Stimulated activated CD4-positive, alpha-beta T cell treated with anti-CD3 and anti-CD28 coated beads, Interleukin-12 subunit alpha, Interleukin-12 subunit beta, amount 100 ng/mL, for 24 hours (primary cell): ENCODE measurements around the gene MXI1.

ENCODE experiments used
- DNase-seq, 2 experiments: peaks; one replicate each; pipeline ENCODE4 v3.0.0-alpha.2; 2020; ENCODE audit warnings: low read depth in 2 of 2

MXI1 gene

DNA sequence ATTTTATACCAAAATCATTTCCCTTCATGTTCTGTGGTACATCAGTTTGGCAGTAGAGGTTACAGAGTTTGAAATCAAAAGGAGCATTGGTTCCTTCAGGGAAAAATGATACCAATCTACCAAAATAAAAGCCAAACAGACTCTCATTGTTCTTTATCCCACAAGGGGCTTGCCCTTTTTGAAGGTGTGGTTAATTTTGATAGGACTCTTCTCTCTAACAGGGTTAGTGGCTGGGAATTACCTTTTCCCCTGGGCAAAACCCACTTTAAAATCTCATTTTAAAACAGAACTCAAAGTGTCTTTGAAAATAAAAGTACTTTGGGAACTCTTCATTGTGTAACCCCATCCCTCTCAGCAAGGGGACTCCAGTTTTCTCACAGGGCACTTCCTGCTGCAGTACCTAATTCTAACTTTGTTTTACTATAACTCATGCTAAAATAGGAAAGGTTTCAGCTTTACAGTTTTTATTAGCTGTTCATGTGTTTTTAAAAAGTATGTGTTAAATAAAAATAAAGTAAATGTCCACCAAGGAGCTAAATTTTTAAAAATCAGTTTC lies 66.7 kb downstream of the MXI1 start:
- no peak for DNase-seq

DNA sequence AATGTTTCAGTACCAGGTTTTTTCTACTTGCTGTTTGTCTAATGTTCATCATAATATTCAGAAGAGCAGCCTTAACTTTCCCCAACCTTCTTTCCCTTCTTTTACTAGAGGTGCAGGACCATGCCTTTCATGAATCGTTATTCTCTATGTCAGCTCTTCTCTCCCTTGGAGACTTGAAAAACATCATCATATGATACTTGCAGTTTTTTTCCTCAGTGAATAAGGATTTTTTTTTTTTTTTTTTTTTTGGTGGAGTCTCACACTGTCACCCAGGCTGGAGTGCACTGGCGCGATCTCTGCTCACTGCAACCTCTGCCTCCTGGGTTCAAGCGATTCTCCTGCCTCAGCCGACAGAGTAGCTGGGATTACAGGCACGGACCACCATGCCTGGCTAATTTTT lies 67.2 kb downstream of the MXI1 start:
- no peak for DNase-seq

DNA sequence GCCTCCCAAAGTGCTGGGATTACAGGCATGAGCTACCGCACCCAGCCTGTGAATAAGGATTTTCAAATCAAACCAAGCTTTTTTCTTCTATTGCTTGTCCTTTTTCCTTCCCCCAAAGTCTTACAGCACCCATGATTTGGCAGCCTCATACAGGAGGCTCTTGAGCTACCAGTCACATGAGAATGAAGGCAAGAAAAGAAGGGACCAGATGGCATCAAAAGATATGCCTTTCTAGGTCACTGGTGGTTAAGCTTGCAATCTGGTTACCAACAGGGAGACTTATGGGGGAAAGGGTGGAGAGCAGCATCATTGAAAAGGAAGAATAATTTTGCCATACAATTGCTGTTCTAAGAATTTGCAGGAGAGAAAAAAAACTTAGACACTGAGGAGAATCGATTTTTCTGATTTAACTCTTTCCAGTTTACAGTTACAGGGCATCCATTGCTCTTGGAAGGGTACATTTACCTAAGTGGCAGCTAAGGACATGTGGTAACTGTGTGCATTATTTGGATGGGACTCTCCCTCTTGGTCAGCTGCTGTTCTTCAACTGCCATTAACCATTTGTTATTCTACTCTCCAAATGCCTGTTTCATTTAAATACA lies 67.8 kb downstream of the MXI1 start:
- DNase-seq = no peak

DNA sequence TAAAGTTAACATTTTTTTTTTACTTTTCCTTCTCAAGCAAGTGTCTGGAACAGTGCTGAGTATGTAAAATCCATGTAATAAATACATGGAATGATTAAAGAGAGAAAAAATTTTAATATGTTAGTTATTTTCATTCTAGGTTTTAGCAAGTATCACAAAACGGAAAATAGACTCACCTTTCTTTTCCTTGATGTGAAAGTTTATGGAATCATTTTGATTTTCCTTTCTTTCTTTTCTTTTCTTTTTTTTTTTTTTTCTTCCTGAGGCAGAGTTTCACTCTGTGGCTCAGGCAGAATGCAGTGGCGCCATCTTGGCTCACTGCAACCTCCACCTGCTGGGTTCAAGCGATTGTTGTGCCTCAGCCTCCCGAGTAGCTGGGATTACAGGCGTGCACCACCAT lies 69.2 kb downstream of the MXI1 start:
- DNase-seq = no peak

DNA sequence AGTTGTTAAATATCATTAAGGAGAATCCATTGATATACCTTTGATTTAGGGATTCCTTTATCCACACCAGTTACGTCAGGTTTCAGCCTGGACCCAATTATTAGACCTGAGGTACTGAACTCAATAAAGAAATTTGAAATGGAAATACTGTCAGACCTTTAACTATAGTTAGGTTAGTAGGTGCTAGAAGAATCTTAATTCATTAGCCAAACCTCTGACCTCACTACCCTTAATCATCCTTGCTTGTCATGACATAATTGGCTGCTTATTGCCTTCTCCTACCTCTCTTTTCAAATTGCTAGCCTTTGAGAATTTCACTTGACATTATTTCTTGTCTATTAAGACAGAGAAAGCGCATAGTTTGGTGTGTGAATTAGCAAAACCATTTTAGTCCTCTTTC lies 70.2 kb downstream of the MXI1 start:
- DNase-seq = no peak

DNA sequence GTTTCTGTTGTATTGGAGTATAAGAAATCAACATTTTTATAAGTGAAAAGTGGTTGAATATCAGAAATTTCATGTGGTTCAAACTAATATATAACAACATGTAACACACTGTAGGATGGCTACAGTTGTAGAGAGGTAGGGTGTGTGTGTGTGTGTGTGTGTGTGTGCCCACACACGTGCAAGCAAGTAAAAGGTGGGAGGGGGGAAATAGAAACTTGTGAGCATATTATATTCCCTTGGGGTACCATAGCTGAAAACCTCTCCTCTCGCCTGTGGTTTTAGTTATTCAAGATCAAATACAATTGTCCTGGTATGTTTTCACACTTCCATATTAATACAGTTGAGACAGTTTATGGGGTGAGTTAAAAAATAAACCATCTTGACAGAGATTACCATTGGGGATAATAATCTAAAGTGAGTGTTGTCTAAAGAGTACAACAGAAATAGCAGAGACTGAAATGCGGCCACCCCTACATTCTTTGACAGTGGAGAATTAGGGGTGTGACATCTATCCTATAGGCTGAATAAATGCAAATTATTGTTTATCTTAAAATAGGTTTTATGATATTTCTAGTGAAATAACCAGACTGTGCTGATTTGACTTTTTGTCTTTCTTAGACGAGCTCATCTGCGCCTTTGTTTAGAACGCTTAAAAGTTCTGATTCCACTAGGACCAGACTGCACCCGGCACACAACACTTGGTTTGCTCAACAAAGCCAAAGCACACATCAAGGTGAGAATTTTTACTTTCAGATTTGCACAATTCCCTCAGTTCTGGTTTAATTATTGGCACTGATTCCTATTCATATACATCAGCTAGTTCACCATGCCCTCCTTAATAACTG lies 71.4 kb downstream of the MXI1 start:
- no peak for DNase-seq

DNA sequence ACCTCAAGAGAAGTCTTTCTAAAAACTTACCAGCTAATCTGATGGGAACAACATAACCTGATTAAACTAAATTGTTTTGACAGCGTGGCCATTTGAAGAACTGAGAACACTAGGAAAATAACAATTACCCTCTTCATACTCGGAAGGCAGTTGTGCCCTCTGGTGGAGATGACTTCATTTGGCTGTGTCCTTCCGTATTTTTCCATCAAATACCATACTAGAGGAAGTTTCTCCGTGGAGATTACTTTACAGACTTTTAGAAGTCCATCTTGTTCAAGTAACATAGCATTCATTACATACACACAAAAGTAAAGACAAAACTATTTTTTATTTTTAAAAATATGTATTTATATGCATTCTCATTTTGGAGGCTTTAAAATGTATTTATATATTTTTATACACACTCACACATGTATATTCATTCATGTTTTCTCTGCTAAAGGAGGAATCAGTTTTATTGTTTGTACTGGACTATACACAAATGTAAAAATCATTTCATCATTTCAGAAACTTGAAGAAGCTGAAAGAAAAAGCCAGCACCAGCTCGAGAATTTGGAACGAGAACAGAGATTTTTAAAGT lies 72.1 kb downstream of the MXI1 start:
- DNase-seq = no peak

DNA sequence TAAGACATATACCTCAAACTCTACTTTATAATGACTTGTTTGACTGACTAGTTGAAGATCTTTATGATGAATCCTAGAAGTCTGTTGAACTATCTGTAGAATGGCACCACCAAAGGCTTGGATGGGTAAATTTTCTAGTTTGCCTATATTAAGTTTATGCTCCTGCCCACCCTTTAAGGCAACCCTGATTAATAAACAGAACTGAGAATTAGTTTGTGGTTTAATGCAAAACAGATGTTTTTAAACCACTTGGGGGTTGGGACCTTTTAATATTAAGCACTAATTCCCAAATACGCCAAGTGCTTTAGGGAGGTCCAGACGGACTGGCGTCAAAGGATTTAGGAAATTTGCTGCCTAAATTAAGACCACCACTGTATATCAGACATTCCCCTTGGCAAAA lies 76.9 kb downstream of the MXI1 start:
- no peak for DNase-seq

DNA sequence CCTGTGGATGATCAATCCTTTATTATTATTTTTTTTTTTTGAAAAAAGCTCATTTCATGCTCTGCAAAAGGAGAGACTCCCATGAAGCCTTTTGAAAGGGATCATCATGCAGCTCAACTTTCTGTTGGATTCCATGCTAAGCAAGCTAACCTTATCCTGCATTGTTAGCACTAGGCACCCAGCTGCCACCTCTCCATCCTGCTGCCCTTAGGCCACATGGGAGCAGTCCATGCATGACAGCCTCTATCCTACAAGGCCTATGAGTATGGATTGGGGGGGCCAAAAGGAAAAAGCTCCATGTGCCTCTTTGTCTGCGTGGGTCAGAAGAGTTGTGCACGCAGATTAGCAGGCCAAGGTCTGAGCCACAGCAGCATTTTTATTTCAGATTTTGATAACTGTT lies 78.1 kb downstream of the MXI1 start:
- DNase-seq = no peak

DNA sequence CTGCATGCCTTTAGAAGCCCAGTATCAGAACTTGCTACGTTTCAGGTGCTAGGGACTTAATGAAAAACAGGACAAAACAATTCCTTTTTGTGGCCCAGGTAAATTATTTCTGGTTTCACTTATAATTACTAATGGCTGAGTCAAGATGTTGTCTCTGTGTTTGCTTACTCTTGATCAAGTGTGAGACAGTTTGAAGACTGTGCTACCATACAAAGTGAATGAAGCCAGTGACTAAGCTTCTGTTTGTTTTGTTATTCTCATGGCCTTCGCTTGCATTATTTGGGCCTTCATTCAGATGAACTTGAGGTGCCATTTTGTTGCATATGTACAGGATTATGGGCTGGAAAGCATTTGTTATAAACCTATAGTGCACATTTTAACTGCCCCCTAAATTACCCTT lies 79.4 kb downstream of the MXI1 start:
- DNase-seq = no peak

DNA sequence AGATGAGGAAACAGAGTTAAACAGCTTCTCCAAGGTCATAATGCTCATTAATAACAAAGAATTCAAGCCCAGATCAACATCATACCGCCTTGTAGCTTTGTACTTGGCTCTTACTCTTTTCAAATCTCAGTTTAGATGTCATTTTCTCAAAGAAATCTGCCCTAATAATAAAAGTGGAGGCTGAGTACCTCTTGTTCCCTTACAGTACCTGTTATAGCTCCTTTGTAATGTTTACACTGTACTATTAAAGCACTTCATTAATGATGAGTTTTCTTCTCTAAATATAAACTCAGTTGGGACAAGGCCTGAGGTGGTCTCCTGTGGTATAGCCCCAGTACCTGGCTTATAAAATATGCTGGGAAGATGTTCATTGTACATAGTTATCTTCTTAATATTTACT lies 89.6 kb downstream of the MXI1 start:
- no peak for DNase-seq

DNA sequence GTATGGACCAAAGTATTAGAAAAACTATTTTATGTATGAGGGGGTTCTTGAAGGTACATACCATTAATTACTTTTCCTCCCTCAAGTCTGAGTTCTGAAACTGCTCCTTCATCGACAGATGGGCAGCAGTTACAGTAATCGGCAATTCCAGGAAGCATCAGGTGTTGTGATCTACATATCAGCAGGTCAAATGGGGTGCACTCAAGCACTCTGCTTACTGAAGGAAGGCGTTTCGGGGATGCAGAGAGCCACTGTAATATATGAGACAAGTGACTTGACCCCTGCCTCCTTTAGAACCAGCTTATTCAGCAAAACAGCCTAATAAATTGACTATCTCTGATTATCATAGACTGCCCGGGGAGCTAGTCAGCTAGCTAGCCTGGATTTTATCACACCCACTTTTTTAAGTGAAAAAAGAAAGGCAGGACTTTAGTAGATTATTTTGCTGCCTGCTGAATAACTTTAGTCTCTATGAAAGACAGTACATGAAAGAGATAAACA lies 93.1 kb downstream of the MXI1 start:
- DNase-seq = no peak

DNA sequence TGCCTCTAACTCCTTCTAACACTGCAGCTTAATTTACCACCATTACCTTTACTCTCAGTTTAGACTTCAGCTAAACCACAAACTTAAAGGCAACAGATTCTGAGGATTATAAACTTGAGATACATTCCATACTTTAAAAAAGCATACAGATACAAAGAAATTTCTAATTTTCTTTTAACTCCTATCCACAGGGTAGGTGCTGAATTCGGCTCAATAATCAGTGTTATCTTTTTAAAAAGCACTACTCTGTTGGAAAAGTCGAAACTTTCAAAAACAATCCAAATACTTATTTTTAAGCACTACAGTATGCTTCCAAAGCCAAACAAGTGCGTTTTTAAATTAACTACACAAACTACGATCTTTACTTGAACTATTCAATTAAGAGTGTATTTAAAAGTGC lies 96.3 kb downstream of the MXI1 start:
- DNase-seq = no peak

DNA sequence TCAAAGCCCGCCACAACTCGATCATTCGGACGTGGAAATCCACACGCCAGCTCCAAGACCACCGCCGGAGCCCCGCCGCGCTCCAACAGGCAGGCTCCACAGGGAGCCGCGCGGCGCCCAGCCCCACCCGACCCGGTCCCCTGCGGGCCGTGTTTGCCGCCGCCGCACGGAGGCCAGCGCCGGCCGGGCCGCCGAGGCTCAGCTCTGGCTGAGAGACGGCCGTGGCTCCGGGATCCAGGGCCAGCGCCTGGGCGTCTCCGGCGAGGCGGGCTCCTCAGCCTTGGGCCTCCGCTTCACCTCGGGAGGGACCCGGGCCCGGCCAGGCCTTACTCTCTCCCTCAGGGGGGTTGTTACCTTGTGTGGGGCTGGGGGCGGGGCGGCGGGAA lies 97.0 kb downstream of the MXI1 start:
- no peak for DNase-seq

DNA sequence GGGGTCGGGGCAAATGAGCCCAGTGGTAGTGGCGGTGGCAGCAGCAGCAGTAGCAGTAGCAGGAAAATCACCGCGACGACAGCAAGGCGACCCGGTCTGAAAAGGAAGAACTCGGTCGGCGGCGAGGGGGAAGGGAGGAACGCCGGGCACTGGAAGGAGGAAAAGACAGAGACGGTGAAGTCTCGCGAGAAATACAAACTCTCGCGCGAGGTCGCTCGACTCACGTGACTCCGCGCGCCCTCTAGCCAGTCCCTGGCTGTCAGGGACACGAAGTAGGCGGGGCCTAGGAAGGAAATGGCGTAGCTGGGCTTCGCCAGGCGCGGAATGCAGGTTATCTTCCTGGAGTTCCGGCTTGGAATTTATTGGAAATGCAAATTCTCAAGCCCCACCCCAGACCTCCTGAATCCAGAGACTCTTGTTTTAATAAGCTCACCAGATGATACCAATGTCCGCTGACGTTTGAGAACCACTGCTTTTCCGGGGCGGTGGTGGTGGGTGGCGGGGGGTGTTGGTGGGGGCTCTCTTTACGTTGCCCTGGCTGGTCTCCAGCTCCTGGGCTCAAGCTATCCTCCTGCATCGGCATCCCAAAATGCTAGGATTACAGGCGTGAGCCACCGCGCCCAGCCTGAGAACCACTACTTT lies 97.5 kb downstream of the MXI1 start, which contains the start of gene SMNDC1:
Gene SMNDC1 (minus strand): TSS at position 141 of the 642 bp plus-strand sequence. CDS start 1,333 bp downstream, outside the sequence.
- peak; percentile 92 to 97 for DNase-seq

DNA sequence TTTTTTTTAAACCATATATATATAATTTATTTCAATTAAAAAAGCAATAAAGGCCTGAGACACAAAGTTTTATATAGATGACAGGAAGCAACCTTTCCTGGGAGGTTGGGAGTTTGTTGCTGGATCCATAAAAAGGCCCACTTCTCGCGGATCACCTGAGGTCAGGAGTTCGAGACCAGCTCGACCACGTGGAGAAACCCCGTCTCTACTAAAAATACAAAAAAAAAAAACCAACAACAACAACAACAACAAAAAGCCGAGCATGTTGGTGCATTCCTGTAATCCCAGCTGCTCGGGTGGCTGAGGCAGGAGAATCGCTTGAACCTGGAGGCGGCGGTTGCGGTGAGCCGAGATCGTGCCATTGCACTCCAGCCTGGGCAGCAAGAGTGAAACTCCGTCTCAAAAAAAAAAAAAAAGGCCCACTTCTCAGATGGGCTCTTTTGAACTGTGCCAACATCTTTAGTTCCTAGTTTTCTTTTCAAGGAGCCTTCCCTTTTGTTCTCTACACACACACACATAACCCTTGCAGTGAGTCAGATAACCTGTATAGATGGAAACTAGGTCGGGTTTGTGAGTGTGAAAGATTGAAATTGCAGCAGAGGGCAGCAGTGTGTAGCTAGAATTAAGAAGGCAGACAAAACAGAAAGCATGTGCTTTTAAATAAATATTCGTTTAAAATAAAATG lies 98.5 kb downstream of the MXI1 start:
- DNase-seq = peak in 1 of 2 experiments; percentile 19

DNA sequence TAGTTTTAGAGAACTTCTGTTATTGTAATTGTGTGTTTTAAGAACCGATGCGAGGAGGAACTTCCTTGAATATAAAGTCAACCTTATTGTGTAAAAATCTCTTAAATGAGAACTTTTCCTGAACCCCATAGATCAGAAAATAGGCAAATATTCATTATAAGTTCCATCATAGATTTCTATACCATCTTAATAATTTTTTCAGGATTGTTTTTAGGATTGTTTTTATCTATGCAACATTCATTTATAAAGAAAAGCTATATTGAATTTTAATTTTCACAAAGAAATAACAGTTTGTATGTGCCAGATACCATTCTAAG lies 99.0 kb downstream of the MXI1 start:
- no peak for DNase-seq

DNA sequence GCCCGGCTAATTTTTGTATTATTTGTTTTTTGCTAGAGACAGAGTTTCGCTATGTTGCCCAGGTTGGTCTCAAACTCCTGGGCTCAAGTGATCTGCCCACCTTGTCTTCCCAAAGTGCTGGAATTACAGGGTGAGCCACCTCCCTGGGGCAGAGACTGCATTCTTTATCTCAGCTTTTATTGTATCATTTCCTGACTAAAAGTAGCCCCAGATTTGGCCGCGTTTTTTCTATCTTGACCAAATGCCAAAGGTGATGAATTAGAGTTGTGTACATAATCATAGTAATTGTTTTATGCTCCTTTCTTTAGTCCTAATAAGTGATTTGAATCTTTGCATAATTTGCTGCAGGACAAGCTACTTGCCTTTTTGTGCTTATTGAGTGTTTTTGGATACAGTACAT lies 100.4 kb downstream of the MXI1 start:
- no peak for DNase-seq

DNA sequence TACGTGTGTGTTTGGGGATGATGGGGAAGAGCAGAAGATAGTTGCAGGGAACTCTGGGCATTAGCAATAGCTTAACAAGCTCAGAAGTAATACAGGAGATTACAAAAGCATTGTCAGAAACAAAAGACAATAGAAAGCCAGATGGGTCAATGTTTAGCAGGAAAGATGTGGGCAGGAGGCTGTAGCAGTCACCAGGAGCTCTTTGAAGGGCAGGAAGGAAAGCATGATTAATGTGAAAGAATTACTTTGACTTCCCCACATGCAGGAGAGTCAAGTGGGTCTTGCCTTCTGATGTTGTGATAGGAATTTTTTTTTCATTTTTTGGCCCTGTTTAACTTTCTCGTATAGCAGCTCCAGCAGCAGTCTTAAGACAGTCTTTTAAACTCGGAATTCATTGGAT lies 103.3 kb downstream of the MXI1 start:
- no peak for DNase-seq

DNA sequence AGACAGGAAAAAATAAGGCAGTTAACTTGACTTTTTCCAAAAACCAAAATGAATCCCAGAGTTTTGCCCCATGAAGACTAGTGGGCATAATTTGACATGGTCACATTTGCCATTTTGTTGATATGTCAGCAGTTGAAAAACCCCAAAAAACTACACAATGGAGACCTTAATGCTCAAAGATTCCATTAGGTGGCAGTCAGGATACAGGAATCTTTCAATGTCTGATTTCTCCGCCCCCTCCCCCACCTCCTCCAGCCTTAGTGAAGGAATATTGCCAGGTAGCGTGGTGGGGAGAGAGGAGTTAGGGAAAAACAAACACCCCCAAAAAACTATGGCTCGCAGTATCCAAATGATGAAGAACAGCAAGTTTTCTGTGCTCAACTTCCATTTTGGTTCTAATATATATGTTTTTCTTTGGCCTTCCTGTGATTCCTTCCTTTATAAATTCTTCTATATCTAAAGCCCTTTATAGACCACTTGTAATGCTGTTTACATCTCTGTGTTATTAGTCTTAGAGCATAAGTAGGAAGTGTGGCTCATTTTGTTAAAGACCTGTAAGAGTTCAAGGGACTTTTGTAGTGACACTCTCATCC lies 104.0 kb downstream of the MXI1 start:
- peak in 1 of 2 experiments; percentile 35 for DNase-seq

DNA sequence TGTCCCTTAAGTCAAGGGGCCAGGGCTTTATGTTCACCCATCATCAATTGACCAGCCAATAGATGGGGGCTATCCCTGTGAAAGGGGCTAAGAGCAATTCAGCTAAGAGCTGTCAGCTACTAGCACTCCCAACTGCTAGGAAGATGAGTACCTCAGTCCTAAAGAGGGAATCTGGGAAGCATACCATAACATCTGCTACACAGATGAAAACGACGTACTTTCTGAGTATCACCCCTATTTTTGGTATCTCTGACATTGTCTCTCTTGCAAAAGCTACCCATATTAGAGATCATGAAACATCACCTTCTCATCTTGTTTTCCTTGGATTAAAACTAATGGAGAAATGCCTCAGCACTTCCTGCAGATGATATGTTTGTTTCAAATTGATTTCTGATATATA lies 104.8 kb downstream of the MXI1 start:
- no peak for DNase-seq
